T-helper 17 cell (primary cell): ENCODE data around the gene SH3BP4. TPM values are rescaled to one million over a fixed set of nuclear protein-coding genes. Genes with fewer than 3 reads are reported as not detected.

Experiments
- ATAC-seq: fragments of 150-1000 bp; cut with Tn5 transposase; 2 replicates; pipeline ENCODE4 v1.10.0; 2021; ENCODE audit warnings: mild to moderate bottlenecking, moderate library complexity
- DNase-seq, 3 donors: peaks; one replicate each; pipeline versions ENCODE4 v3.0.0 to v3.0.0-alpha.2; 2020 to 2021
- H3K9me3 ChIP-seq: one replicate; pipeline ENCODE4 v1.7.0; 2013; ENCODE audit warnings: low read length, mild to moderate bottlenecking; ENCODE audit not compliant: control insufficient read depth, poor library complexity, severe bottlenecking
- H3K27ac Mint-ChIP-seq: one replicate; pipeline ENCODE4 v1.8.0; 2022; ENCODE audit warnings: mild to moderate bottlenecking, moderate library complexity, mixed read lengths
- H3K27me3 Mint-ChIP-seq: one replicate; pipeline ENCODE4 v1.8.0; 2022; ENCODE audit warnings: mixed read lengths
- H3K36me3 Mint-ChIP-seq: one replicate; pipeline ENCODE4 v1.8.0; 2022; ENCODE audit warnings: low read depth, mixed read lengths
- H3K4me1 Mint-ChIP-seq: one replicate; pipeline ENCODE4 v1.8.0; 2022; ENCODE audit warnings: mild to moderate bottlenecking, mixed read lengths
- H3K4me3 Mint-ChIP-seq: one replicate; pipeline ENCODE4 v1.8.0; 2022; ENCODE audit warnings: mild to moderate bottlenecking, moderate library complexity, mixed read lengths
- total RNA-seq, 4 donors: library from RNA in 2 of 4; stranded (reverse) in 2 of 4; gene quantifications; one replicate each; pipeline ENCODE4 v1.2.3 and lab custom pipeline; 2022 to 2026

Gene SH3BP4
- total RNA-seq, 2 donors from 2014 or later, result 0.15 to 0.94 TPM

DNA sequence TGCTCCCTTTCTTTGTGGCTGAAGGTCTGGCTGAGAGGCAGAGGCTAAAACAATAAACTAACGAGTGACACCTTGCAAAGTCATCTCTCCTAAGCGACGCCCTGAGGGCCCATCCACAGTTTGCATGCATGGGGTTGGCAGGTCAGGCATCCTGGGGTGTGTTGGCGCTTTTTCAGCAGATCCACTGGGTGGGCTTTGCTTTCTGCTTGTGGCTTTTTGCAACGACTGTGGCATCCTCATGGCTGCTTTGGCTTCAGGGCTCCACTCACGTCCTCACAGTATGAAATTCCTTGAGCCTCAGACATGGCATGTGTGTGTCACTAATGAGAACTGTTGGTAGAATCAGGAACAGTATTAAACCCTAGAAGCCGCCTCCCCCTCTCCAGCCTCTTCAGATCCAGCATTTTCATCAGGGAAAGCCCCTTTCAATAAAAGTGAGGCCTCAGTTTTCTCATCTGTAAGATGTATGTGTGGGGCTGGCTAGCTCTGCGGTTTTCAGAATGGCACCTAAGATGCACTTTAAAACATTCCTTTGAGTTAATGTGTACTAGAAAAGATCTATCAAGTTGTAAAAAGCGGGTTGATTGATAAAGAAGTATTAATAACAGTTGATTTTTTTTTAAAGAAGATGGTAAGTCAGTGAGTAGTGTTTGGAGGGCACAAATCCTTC is 72.5 kb downstream of the SH3BP4 start:
- Mint-ChIP-seq H3K4me1 (peaks cover 3% of the 10 kb centered on the region), H3K36me3 (no peaks in the 10 kb centered on the region), H3K4me3 (no peak overlapping the region), H3K27me3 (peaks cover 30% of the 10 kb centered on the region), H3K27ac (no peak overlapping the region)
- H3K9me3 ChIP-seq, result no peaks in the 10 kb centered on the region
- DNase-seq (no peak), ATAC-seq (no peak)

DNA sequence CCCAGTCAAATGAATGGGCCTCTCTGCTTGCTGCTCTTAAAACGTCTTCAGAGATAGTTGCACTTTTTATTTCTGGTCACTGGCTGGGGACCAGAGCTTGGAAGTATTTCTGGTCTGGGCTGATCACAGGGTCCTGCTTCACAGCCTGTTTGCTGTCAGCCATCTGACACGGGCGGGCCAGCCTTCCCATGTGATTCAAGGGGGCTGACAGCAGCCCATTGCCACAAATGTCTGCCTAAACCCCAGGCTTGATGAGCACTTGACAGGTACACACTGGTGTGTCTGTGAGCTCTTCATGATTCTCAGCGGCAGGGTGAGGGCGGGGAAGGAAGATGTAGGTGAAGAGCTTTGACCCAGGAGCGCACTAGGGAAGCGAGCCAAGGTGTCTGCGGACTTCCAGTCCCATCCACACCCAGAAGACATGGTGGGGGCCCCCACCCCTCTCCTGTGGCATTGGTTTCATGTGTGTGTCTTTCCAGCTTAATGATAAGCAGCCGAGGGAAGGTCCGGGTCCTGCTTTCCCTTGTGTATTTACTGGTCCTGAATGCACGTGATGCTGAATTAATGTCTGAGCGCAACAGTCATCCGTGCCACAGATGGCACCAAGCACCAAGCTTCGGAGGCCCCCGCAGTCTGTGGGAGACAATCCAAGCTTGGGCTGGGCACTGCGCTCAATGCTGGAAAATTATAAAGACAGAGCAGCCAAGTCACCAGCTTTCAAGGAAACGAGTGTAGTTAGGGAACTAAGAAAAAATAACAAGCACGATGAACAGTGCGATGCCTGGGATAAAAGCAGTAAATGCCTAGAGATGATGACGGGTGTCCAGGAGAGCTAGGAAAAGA is 73.3 kb downstream of the SH3BP4 start:
- no peaks in the 10 kb centered on the region for H3K9me3 ChIP-seq
- peaks cover 3% of the 10 kb centered on the region for H3K36me3 Mint-ChIP-seq
- peaks cover 36% of the 10 kb centered on the region for H3K27me3 Mint-ChIP-seq
- H3K4me3 Mint-ChIP-seq, result no peak overlapping the region
- no peak overlapping the region for H3K27ac Mint-ChIP-seq
- H3K4me1 Mint-ChIP-seq, result peaks cover 3% of the 10 kb centered on the region
- ATAC-seq, result no peak
- no peak for DNase-seq

GRCh38 chr2:235025800-235026536 is 74.2 kb downstream of the SH3BP4 start:
- DNase-seq, result no peak
- peaks cover 3% of the 10 kb centered on the region for H3K36me3 Mint-ChIP-seq
- no peak for ATAC-seq
- H3K4me3 Mint-ChIP-seq, result no peak overlapping the region
- no peak overlapping the region for H3K27ac Mint-ChIP-seq
- peaks cover 36% of the 10 kb centered on the region for H3K27me3 Mint-ChIP-seq
- H3K9me3 ChIP-seq, result no peaks in the 10 kb centered on the region
- peaks cover 3% of the 10 kb centered on the region for H3K4me1 Mint-ChIP-seq

- DNase-seq (no peak), ATAC-seq (no peak)
- Mint-ChIP-seq H3K27ac (no peak overlapping the region), H3K36me3 (peaks cover 3% of the 10 kb centered on the region), H3K4me3 (no peak overlapping the region), H3K27me3 (peaks cover 42% of the 10 kb centered on the region), H3K4me1 (peaks cover 3% of the 10 kb centered on the region)
- no peaks in the 10 kb centered on the region for H3K9me3 ChIP-seq
Observed at GRCh38 chr2:235026649-235027557, 75.1 kb downstream of the SH3BP4 start.

DNA sequence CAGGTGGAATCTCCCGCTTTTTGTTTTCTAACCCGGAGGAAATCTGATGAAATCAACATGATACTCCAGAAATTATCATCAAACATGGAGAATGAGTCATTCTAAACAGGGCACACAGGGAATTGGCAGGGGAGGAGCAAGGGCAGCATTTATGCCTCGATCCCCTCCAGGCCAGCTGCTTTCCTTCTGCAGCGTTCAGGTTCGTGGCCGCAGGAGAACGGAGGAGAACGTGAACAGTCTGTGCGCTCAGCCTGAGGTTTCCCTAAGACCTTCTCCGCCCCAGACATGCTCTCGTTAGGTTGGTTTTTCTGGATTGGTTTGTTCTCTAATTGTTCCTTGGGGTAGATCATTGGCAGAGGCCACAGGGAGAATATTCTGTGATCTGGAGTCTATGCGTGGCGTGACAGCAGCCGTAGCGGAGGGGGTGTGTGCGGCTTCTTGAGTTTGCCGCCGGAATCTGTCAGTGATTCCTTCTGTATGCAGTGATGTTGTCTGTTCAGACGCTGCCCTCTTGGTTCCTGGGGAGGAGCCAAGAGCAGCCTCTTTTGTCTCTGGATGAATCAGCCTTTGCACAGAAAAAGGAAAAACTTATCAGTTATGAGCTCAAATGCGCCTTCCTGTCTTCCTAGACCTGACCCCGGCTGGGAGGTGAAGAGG is 75.9 kb downstream of the SH3BP4 start:
- H3K9me3 ChIP-seq, result no peaks in the 10 kb centered on the region
- peaks cover 42% of the 10 kb centered on the region for H3K27me3 Mint-ChIP-seq
- DNase-seq (no peak), ATAC-seq (no peak)
- H3K4me1 Mint-ChIP-seq, result peaks cover 3% of the 10 kb centered on the region
- no peak overlapping the region for H3K27ac Mint-ChIP-seq
- H3K4me3 Mint-ChIP-seq, result no peak overlapping the region
- H3K36me3 Mint-ChIP-seq, result peaks cover 3% of the 10 kb centered on the region

DNA sequence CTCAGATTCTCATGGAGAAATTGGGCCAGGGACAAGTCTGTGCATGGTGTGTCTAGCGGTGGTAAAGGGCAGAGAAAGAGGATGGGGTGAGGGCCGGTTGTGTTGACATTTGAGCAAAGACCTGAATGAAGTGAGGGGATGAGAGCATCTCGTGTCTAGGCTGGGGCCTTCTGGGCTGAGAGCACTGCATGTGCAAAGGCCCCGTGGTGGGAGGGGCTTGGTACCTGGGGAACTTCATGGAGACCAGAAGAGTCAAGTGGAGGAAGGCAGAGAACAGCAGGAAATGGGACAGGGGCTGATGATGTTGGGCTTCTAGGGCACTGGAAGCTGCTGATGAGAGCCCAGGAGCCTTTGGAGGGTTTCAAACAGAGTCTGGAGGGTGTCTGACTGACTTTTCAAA is 76.8 kb downstream of the SH3BP4 start:
- DNase-seq (no peak), ATAC-seq (no peak)
- peaks cover 3% of the 10 kb centered on the region for H3K4me1 Mint-ChIP-seq
- no peak overlapping the region for H3K4me3 Mint-ChIP-seq
- no peaks in the 10 kb centered on the region for H3K9me3 ChIP-seq
- peaks cover 42% of the 10 kb centered on the region for H3K27me3 Mint-ChIP-seq
- peak overlapping the region; percentile 24 for H3K27ac Mint-ChIP-seq
- peaks cover 3% of the 10 kb centered on the region for H3K36me3 Mint-ChIP-seq

- DNase-seq, result no peak
- no peak overlapping the region for H3K27ac Mint-ChIP-seq
- peaks cover 3% of the 10 kb centered on the region for H3K4me1 Mint-ChIP-seq
- ATAC-seq, result no peak
- peaks cover 41% of the 10 kb centered on the region for H3K27me3 Mint-ChIP-seq
- H3K4me3 Mint-ChIP-seq, result no peak overlapping the region
- H3K9me3 ChIP-seq, result no peaks in the 10 kb centered on the region
- peaks cover 3% of the 10 kb centered on the region for H3K36me3 Mint-ChIP-seq
Observed at GRCh38 chr2:235029054-235029453, 77.2 kb downstream of the SH3BP4 start.

GRCh38 chr2:235030126-235030525 is 78.3 kb downstream of the SH3BP4 start:
- H3K9me3 ChIP-seq, result no peaks in the 10 kb centered on the region
- Mint-ChIP-seq H3K4me3 (no peak overlapping the region), H3K27me3 (peaks cover 50% of the 10 kb centered on the region), H3K36me3 (peaks cover 3% of the 10 kb centered on the region), H3K27ac (no peak overlapping the region), H3K4me1 (peaks cover 3% of the 10 kb centered on the region)
- no peak for DNase-seq
- no peak for ATAC-seq

GRCh38 chr2:235030936-235031335 is 79.1 kb downstream of the SH3BP4 start:
- no peak overlapping the region for H3K27ac Mint-ChIP-seq
- H3K9me3 ChIP-seq, result no peaks in the 10 kb centered on the region
- H3K4me1 Mint-ChIP-seq, result peaks cover 3% of the 10 kb centered on the region
- no peak for ATAC-seq
- no peak overlapping the region for H3K4me3 Mint-ChIP-seq
- peaks cover 3% of the 10 kb centered on the region for H3K36me3 Mint-ChIP-seq
- DNase-seq, result no peak
- peaks cover 55% of the 10 kb centered on the region for H3K27me3 Mint-ChIP-seq

DNA sequence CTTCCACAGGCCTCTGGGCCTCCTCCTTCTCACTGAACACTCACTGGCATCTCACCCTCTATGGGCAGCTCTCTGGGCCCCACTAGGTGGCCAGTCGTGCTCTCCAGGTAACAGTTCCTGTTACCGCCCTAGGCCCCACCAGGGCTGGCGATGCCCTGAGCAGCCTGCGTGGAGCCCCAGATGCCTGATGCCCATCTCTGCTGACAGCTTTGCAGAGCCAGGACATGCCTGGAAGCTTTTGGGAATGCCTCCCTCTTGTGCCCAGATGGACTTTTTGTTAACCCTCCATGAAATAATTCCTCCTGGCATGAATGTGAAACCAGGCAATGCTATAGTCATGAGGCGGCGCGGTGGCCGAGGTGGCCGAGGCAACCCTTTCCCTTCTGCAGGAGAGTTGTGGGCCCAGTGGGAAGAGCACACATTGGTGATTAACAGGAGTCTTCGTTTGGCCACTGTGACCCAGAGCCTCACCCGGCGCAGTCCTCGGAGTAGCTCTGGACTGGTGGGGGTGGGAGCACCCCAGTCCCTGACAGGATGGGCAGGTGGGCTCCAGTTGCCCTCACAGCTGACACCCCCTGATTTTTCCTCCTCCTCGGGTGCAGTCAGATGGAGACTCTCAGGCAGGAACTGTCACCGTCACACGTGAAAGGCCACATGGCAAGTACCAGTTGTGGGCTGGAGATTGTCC is 80.0 kb downstream of the SH3BP4 start:
- H3K36me3 Mint-ChIP-seq, result peaks cover 3% of the 10 kb centered on the region
- no peak overlapping the region for H3K27ac Mint-ChIP-seq
- H3K9me3 ChIP-seq, result no peaks in the 10 kb centered on the region
- no peak overlapping the region for H3K4me3 Mint-ChIP-seq
- H3K27me3 Mint-ChIP-seq, result peaks cover 53% of the 10 kb centered on the region
- ATAC-seq (no peak), DNase-seq (no peak)
- H3K4me1 Mint-ChIP-seq, result peaks cover 3% of the 10 kb centered on the region

DNA sequence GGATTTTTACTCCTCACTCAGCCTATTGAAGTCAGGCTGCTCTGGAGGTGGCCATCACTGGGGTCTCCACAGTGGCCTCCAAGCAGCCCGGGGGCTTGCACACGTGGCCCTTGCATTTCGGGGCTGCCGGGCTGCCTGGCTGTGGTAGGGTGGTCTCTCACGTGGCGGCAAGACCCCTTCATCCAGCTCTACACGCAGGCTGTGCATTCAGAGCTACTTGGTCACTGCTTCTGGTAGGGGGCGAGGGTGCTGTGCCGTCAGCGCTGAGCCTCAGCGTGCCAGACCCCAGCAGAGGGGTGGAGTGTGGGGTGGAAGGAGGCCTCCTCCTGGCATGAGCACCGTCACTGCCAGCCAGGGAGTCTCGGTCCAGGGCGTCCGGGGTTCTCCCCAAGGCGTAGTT is 80.6 kb downstream of the SH3BP4 start:
- H3K27me3 Mint-ChIP-seq, result peaks cover 51% of the 10 kb centered on the region
- no peak for DNase-seq

DNA sequence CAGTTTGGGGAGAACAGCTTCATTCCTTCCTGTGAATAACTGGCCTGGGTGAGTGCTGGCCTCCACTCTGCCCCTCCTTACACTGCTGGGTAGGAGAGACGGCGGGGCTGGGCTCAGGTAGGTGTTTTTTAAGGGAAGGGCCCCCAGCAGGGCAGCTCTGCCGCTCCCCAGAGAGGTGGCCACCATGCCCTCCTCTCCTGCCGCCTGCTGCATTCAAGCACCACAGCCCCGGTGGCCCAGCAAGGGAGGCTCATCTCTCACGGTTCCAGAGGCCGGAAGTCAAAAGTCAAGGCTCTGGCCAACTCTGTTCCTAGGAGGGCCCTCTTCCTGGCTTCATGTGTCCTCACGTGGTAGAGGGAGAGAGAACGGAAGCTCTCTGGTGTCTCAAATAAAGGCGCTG is 81.1 kb downstream of the SH3BP4 start:
- H3K36me3 Mint-ChIP-seq, result peaks cover 3% of the 10 kb centered on the region
- no peak overlapping the region for H3K27ac Mint-ChIP-seq
- no peak overlapping the region for H3K4me3 Mint-ChIP-seq
- no peak for DNase-seq
- no peak for ATAC-seq
- peaks cover 3% of the 10 kb centered on the region for H3K4me1 Mint-ChIP-seq
- H3K27me3 Mint-ChIP-seq, result peaks cover 46% of the 10 kb centered on the region
- no peaks in the 10 kb centered on the region for H3K9me3 ChIP-seq

More for the DNA sequence above, 80.6 kb downstream of the SH3BP4 start:
- peaks cover 3% of the 10 kb centered on the region for H3K36me3 Mint-ChIP-seq
- no peaks in the 10 kb centered on the region for H3K9me3 ChIP-seq
- ATAC-seq, result no peak
- H3K4me3 Mint-ChIP-seq, result no peak overlapping the region
- H3K4me1 Mint-ChIP-seq, result peaks cover 3% of the 10 kb centered on the region
- H3K27ac Mint-ChIP-seq, result no peak overlapping the region
